ENCODE data around the gene RGS7BP. TPM values are rescaled to one million over a fixed set of nuclear protein-coding genes. Genes with fewer than 3 reads are reported as not detected.
A peak's percentile ranks its signal among the peaks of the same experiment; 100 is the strongest.

The RGS7BP gene
- polyA plus RNA-seq, 2 of the 4 experiments (the other 2 are of a cell fraction) = not detected

DNA sequence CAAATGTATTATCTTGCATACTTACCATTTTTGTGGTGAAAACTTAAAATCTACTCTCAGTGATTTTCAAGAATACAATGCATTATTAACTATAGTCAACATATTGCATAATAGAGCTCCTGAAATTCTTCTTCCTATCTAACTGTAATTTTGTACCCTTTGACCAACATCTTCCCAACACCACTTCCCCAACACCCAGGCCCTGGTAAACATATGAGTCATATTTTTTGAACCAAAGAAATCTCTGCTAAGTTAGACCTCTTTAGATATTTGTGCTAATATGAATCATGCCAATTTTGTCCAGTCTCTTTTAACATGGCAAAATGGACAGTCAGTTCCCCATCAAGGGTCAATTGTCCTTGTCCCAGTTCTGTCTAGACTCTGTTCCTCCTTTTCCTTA is 18.5 kb upstream of the RGS7BP start:
- ChIA-PET POLR2A (no interaction called here), CTCF (no interaction called here)
- H3K4me3 ChIP-seq = no peak overlapping the region
- TF ChIP-seq BHLHE40 (IDR thresholded peaks at IDR 0.05; ENCODE audit: low read depth, low read length) (no peak), RNF2 (IDR thresholded peaks at IDR 0.05; ENCODE audit: borderline replicate concordance, low read depth) (no peak), KDM5A (IDR thresholded peaks at IDR 0.05) (no peak), ESRRA (IDR thresholded peaks at IDR 0.05; ENCODE audit: borderline replicate concordance, low read length) (no peak)
- TF ChIP-seq, protein P1, sequence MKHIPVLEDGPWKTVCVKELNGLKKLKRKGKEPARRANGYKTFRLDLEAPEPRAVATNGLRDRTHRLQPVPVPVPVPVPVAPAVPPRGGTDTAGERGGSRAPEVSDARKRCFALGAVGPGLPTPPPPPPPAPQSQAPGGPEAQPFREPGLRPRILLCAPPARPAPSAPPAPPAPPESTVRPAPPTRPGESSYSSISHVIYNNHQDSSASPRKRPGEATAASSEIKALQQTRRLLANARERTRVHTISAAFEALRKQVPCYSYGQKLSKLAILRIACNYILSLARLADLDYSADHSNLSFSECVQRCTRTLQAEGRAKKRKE (CRISPR knock-in tag; IDR thresholded peaks at IDR 0.05; ENCODE audit: low read depth) = no peak
- TF ChIP-seq, protein P2, sequence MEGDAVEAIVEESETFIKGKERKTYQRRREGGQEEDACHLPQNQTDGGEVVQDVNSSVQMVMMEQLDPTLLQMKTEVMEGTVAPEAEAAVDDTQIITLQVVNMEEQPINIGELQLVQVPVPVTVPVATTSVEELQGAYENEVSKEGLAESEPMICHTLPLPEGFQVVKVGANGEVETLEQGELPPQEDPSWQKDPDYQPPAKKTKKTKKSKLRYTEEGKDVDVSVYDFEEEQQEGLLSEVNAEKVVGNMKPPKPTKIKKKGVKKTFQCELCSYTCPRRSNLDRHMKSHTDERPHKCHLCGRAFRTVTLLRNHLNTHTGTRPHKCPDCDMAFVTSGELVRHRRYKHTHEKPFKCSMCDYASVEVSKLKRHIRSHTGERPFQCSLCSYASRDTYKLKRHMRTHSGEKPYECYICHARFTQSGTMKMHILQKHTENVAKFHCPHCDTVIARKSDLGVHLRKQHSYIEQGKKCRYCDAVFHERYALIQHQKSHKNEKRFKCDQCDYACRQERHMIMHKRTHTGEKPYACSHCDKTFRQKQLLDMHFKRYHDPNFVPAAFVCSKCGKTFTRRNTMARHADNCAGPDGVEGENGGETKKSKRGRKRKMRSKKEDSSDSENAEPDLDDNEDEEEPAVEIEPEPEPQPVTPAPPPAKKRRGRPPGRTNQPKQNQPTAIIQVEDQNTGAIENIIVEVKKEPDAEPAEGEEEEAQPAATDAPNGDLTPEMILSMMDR (IDR thresholded peaks at IDR 0.05) = no peak
- DNase-seq (ENCODE audit: low read depth in 1 of 2, low spot score in 1 of 2) (no peak), ATAC-seq (no peak), FAIRE-seq (no peak)
- H3K9me3 ChIP-seq = no peaks in the 10 kb centered on the region
- H3K4me2 ChIP-seq = no peak overlapping the region
- no peaks in the 10 kb centered on the region for H3K4me1 ChIP-seq
- H3K27ac ChIP-seq = no peak overlapping the region

DNA sequence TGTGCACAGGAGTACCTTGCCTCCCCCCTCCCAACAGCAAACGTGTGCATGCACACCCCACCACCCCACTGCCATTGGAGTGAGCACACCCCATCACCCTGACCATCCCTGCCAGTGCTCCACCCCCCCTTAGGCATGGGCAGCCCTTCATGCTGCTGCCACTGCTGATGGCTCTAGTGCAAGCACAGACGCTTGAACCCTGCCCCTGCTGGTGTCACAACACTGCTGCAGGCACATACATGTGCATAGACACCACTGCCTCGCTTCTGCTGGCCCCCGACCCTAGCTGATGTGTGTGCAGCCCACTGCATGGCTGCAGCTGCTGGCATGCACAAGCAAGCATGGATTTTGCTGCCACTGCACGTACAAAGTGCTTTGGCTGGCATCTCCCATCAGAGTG is 16.0 kb upstream of the RGS7BP start:
- ChIA-PET CTCF (no interaction called here), POLR2A (no interaction called here)
- TF ChIP-seq POLR2AphosphoS2 (conservative IDR thresholded peaks at IDR 0.05; ENCODE audit: low read length) (no peak), HOXB13 (CRISPR knock-in tag; IDR thresholded peaks at IDR 0.05; ENCODE audit: low read depth) (no peak), GATA3 (IDR thresholded peaks at IDR 0.05; ENCODE audit: borderline replicate concordance) (no peak), CHD4 (IDR thresholded peaks at IDR 0.05; ENCODE audit: borderline replicate concordance) (no peak), CBX8 (IDR thresholded peaks at IDR 0.05) (no peak), POLR2A (IDR thresholded peaks at IDR 0.05; ENCODE audit: low read length) (no peak), EP300 (IDR thresholded peaks at IDR 0.05) (no peak)
- TF ChIP-seq, protein P3, sequence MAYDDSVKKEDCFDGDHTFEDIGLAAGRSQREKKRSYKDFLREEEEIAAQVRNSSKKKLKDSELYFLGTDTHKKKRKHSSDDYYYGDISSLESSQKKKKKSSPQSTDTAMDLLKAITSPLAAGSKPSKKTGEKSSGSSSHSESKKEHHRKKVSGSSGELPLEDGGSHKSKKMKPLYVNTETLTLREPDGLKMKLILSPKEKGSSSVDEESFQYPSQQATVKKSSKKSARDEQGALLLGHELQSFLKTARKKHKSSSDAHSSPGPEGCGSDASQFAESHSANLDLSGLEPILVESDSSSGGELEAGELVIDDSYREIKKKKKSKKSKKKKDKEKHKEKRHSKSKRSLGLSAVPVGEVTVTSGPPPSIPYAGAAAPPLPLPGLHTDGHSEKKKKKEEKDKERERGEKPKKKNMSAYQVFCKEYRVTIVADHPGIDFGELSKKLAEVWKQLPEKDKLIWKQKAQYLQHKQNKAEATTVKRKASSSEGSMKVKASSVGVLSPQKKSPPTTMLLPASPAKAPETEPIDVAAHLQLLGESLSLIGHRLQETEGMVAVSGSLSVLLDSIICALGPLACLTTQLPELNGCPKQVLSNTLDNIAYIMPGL (CRISPR knock-in tag; IDR thresholded peaks at IDR 0.05; ENCODE audit: borderline replicate concordance) = no peak
- FAIRE-seq (no peak), ATAC-seq (no peak), DNase-seq (ENCODE audit: low read depth in 1 of 2, low spot score in 1 of 2) (no peak)
- Histone ChIP-seq H3K27ac (no peak overlapping the region), H3K9me3 (no peaks in the 10 kb centered on the region), H3K4me2 (no peak overlapping the region), H3K4me3 (no peak overlapping the region), H3K4me1 (no peaks in the 10 kb centered on the region)
- 5% methylated on average over 4 of the region's 5 CpGs for WGBS (ENCODE audit: missing lambda C conversion rate)

DNA sequence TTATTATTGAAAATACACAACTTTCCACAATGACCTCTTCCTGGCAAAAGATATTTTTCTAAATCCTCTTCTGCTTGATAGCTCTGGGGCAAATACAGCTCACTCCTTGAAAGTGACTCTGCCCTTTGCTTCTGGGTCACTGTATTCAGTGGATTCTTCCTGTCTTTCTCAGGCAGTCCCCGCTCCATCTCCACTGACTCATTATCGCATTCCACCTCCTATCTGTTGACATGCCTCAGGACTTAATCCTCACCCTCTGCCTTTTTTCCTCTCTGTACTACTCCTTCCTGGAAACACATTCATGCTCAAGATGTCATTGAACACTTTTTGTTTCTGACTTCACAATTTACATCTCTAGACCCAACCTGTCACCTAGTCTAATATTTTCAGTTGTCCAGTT is 8.4 kb upstream of the RGS7BP start:
- no peak for FAIRE-seq
- peak in 1 of 2 experiments; percentile 59; a peak in 2 of 6 replicates for ATAC-seq
- Histone ChIP-seq H3K4me1 (no peaks in the 10 kb centered on the region), H3K4me3 (no peak overlapping the region), H3K27ac (no peak overlapping the region), H3K4me2 (no peak overlapping the region), H3K9me3 (no peaks in the 10 kb centered on the region)
- ChIA-PET CTCF (no interaction called here), POLR2A (no interaction called here)
- 2% methylated on average over 2 of the region's 2 CpGs for WGBS (ENCODE audit: missing lambda C conversion rate)
- no peak for TF ChIP-seq CBX8 (IDR thresholded peaks at IDR 0.05)
- DNase-seq (ENCODE audit: low read depth in 1 of 2, low spot score in 1 of 2) = no peak

DNA sequence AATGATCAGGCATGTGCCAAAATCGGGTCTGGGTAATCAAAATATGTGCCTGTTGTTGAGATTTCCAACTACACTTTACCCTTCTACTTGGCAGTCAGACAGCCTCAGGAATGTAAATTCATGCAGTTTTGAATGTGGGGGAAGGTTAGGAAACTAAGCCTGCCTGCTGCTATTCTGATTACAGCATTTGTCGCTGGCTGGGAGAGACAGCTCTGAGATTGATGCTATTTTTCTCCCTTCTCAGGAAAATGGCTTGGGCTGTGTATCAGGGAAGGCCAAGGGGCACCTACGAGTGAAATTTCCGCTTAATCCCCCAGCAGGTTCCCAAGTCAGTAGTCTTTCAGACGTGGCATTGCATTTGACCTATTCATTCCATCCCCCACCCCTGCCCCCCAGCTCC is 3.6 kb upstream of the RGS7BP start:
- TF ChIP-seq HEYL (CRISPR knock-in tag; IDR thresholded peaks at IDR 0.05) (no peak), CBX2 (IDR thresholded peaks at IDR 0.05; ENCODE audit: borderline replicate concordance, low read depth) (no peak), EHMT2 (IDR thresholded peaks at IDR 0.05; ENCODE audit: low read depth) (no peak)
- Histone ChIP-seq H3K4me2 (no peak overlapping the region), H3K9me3 (no peaks in the 10 kb centered on the region), H3K27ac (no peak overlapping the region), H3K4me1 (peaks cover 6% of the 10 kb centered on the region; the same call in 1 of the 3 replicates), H3K4me3 (no peak overlapping the region)
- FAIRE-seq = no peak
- CTCF ChIA-PET = interaction anchor here (0.6 kb wide), 1 partner anchor 32 kb away, joined by 3 read pairs; no protein-coding TSS in a partner anchor
- WGBS (ENCODE audit: missing lambda C conversion rate) = 12% methylated on average over 5 of the region's 5 CpGs
- DNase-seq (ENCODE audit: low read depth in 1 of 2, low spot score in 1 of 2) = no peak
- ATAC-seq = no peak
- POLR2A ChIA-PET = no interaction called here
